Head of caudate nucleus (tissue), 42 donors: ENCODE data around the gene LGALS12.
"Not testable (repeated sequence)": the region's sequence is repeated elsewhere in the genome, so short reads cannot be mapped to it uniquely, and the experiment has no call there.

Experiments used
- DNase-seq, 42 donors: peaks; one replicate each; pipeline versions ENCODE4 v3.0.0 to v3.0.0-alpha.2; 2020 to 2021; ENCODE audit warnings: mixed read lengths in 7 of 42
- intact Hi-C: fragments of 100-400 bp; cut with DNase I; formaldehyde crosslinking; loops from one replicate; pipeline ENCODE4 v1.15.0; 2022

Gene LGALS12

GRCh38 chr11:63528729-63529278, 22.9 kb downstream of the LGALS12 start:
- intact Hi-C loops, DNase-seq: not testable (repeated sequence)

GRCh38 chr11:63529373-63529772, 23.5 kb downstream of the LGALS12 start:
- DNase-seq: peak in 1 of 42 donors; percentile 12
- intact Hi-C loops: not testable (repeated sequence)

- peak in 32 of 42 donors; percentile 28 to 81 (median 61) for DNase-seq
- intact Hi-C loops: no loop called here
Observed at GRCh38 chr11:63530021-63530420, 24.1 kb downstream of the LGALS12 start.

- DNase-seq, intact Hi-C loops: not testable (repeated sequence)
Observed at GRCh38 chr11:63531074-63531792, 25.3 kb downstream of the LGALS12 start.

GRCh38 chr11:63532117-63532516, 26.2 kb downstream of the LGALS12 start:
- intact Hi-C loops: no loop called here
- no peak for DNase-seq

GRCh38 chr11:63532799-63533475, 27.1 kb downstream of the LGALS12 start:
- peak in 6 of 42 donors; percentile 25 to 62 (median 36) for DNase-seq
- intact Hi-C loops: no loop called here

- intact Hi-C loops: no loop called here
- DNase-seq: no peak
Observed at GRCh38 chr11:63534076-63534475, 28.2 kb downstream of the LGALS12 start.

GRCh38 chr11:63534895-63535461, 29.1 kb downstream of the LGALS12 start:
- intact Hi-C loops: no loop called here
- no peak for DNase-seq

- DNase-seq: no peak
- intact Hi-C loops: no loop called here
Observed at GRCh38 chr11:63535734-63536133, 29.9 kb downstream of the LGALS12 start.

GRCh38 chr11:63536669-63537292, 30.9 kb downstream of the LGALS12 start, which contains the start of gene PLAAT4:
TSS of gene PLAAT4 (plus strand) at chr11:63536808. CDS start at chr11:63536869, 61 bp downstream.
- intact Hi-C loops: no loop called here
- DNase-seq: peak in 41 of 42 donors; percentile 10 to 82 (median 51)

GRCh38 chr11:63537293-63538101, 31.6 kb downstream of the LGALS12 start:
- peak; percentile 26 to 81 (median 55) for DNase-seq
- intact Hi-C loops: no loop called here

GRCh38 chr11:63542506-63542905, 36.6 kb downstream of the LGALS12 start:
- intact Hi-C loops, DNase-seq: not testable (repeated sequence)

- peak in 1 of 42 donors; percentile 40 for DNase-seq
- intact Hi-C loops: no loop called here
Observed at GRCh38 chr11:63543711-63544110, 37.8 kb downstream of the LGALS12 start.

GRCh38 chr11:63547061-63547460, 41.2 kb downstream of the LGALS12 start:
- peak in 2 of 42 donors; percentile 18 to 21 for DNase-seq
- intact Hi-C loops: no loop called here

GRCh38 chr11:63548178-63548577, 42.3 kb downstream of the LGALS12 start:
- peak in 1 of 42 donors; percentile 18 for DNase-seq
- intact Hi-C loops: no loop called here

- DNase-seq: peak in 31 of 42 donors; percentile 30 to 75 (median 55)
- intact Hi-C loops: no loop called here
Observed at GRCh38 chr11:63549411-63549810, 43.5 kb downstream of the LGALS12 start.

GRCh38 chr11:63550156-63550700, 44.3 kb downstream of the LGALS12 start:
- intact Hi-C loops: not testable (repeated sequence)
- peak in 3 of 42 donors; percentile 14 to 26 (median 26) for DNase-seq
